DMS114 treated with DMSO at 0.1 percent for 48 hours (cell line): ENCODE results near the gene ORM2.
"Not testable (repeated sequence)": the region's sequence is repeated elsewhere in the genome, so short reads cannot be mapped to it uniquely, and the experiment has no call there.

Experiments
- DNase-seq: peaks from one replicate; lab custom pipeline; 2025; ENCODE audit not compliant: unreplicated experiment; lab: John Stamatoyannopoulos, UW

Gene ORM2

DNA sequence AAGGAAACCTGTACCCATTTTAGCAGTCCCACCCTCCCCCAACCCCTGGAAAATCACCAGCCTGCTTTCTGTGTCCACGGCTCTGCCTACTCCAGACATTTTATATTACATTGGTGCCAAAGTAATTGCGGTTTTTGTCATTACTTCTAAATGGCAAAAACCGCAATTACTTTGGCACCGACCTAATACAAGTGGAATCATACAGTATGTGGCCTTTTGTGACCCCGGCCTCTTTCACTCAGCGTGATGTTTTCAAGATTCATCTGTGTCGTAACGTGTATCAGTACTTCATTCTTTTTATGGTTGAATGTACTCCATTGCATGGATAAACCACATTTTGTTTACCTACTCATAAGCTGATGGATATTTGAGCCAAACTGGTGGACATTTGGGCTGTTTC, 16.5 kb upstream of the ORM2 start:
- DNase-seq = no peak

- DNase-seq = no peak
Measured at GRCh38 chr9:114314256-114314867, 15.3 kb upstream of the ORM2 start.

GRCh38 chr9:114314881-114315722, 14.6 kb upstream of the ORM2 start:
- no peak for DNase-seq

DNA sequence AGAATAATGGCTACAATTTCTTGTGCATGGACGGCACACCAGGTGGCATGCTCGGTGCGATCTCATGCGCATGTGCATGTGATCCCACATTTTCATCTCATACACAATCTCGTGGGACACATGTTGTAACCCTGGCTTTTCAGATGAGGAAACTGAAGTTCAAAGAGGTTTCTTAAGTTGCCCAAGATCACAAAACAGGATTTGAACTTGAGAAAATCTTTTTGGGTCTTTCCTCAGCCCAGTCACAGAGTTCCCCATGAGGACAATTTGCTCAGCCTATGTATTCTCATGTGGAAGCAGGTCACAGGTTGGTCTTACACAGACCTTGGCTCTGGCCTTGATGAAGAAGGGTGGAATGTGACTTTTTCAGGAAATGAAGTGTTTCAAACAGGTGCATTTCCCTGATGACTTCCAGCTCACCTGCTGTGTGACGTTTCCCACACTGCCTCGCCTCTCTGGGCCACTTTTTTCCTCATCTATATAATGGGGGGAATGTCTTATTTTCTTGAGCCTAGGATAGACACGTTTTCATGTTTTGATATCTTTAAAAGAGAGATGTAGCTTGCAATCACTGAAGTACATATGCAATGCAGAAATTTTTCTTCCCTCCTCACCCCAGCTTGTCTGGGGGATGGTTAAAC, 13.8 kb upstream of the ORM2 start:
- no peak for DNase-seq

GRCh38 chr9:114316605-114317230, 13.0 kb upstream of the ORM2 start:
- DNase-seq = no peak

DNA sequence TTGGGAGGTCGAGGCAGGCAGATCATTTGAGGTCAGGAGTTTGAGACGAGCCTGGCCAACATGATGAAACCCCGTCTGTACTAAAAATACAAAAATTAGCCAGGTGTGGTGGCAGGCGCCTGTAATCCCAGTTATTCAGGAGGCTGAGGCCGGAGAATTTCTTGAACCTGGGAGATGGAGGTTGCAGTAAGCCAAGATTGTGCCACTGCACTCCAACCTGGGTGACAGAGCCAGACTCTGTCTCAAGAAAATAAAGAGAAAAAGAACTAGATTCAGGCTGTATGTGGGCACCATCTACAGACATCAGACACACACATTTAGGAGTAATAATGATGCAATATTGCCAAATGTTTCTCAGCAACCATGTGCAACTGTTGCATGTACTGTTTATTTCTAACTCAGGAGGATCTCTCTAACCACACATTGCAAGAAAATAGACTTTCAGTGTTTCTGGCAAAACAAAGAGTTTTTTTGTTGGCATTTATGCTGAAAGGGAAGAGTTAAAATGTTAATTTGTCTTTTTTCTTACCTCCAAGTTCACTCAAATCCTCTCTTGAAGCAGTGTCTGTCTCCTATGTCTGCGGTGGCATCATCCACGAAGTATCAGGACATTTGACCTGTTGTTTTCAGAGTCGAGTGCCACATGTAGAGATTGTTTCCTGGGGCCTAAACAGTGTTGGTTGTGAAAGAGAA, 11.9 kb upstream of the ORM2 start:
- no peak for DNase-seq

- no peak for DNase-seq
Measured at GRCh38 chr9:114318416-114318815, 11.3 kb upstream of the ORM2 start.

DNA sequence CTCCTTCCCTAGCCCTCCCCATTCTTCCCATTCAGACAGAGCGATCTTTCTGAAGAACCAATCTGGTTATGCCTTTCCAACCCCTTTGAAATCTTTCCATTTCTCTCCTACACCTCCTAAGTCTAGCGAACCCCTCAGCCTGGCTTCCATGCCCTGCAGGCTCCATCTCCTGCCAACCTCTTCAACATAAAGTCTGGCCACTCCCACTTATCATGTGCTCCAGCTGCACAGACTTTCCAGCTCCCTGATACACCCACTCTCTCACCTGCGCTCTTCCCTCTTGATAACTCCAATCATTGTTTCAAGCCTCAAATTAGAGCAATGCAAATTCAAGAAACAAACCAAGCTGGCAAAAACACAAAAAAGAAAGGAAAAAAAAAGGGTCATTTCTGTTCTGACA, 10.5 kb upstream of the ORM2 start:
- no peak for DNase-seq

- DNase-seq = not testable (repeated sequence)
Measured at GRCh38 chr9:114320710-114321109, 9.0 kb upstream of the ORM2 start.

GRCh38 chr9:114321759-114322158, 7.9 kb upstream of the ORM2 start:
- no peak for DNase-seq

- DNase-seq = not testable (repeated sequence)
Measured at GRCh38 chr9:114322160-114322818, 7.4 kb upstream of the ORM2 start.

DNA sequence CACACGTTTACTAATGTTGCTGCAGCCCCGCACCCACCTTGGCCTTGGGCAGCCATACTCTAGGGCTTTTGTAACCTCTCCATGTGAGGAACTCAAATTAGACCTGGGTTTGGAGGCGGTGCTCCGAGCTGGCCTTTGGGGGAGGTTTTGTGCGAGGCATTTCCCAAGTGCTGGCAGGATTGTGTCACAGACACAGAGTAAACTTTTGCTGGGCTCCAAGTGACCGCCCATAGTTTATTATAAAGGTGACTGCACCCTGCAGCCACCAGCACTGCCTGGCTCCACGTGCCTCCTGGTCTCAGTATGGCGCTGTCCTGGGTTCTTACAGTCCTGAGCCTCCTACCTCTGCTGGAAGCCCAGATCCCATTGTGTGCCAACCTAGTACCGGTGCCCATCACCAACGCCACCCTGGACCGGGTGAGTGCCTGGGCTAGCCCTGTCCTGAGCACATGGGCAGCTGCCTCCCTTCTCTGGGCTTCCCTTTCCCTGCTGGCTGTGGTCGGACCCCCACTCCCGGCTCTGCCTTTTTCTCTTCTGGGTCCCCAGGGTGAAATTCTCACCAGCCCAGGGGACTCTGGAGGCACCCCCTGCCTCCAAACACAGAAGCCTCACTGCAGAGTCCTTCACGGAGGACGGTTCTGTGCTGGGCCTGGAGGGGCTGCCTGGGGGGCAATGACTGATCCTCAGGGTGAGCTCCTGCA, 6.7 kb upstream of the ORM2 start, which contains the start of gene ORM1:
Gene ORM1, plus strand, starts transcription at position 268 of the 701 bp plus-strand sequence. Its CDS starts 36 bp downstream, at position 304.
- not testable (repeated sequence) for DNase-seq

- DNase-seq = not testable (repeated sequence)
Measured at GRCh38 chr9:114323849-114324248, 5.8 kb upstream of the ORM2 start.

- DNase-seq = no peak
Measured at GRCh38 chr9:114324492-114324891, 5.2 kb upstream of the ORM2 start.

GRCh38 chr9:114324965-114325364, 4.7 kb upstream of the ORM2 start:
- DNase-seq = not testable (repeated sequence)

DNA sequence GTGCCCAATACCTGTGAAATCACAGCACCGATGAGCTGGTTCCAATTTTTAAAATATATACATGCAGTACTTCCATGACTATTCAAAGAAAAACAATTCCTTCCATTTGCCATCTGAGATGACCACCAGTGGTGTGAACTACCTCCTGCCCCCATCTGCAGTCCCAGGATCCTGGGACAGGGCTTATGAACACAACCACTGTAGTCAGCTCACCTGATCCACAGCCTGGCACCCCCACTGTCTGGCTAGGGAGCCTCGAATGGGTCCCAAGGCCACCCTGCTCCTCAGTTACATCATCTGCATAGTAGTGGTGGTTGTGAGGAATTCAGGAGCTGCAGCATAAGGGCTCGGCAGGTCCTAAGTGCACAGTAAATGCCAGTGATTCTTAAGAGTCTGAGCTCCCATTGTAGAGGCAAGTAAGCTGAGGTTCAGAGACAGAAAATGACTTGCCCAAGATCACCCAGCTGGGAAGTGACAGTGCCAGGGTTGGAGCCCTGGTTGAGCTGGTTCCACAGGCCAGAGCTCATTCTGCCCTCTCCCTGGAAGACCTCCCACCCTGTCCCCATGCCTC, 3.9 kb upstream of the ORM2 start:
- not testable (repeated sequence) for DNase-seq

GRCh38 chr9:114327749-114328148, 1.9 kb upstream of the ORM2 start:
- no peak for DNase-seq

DNA sequence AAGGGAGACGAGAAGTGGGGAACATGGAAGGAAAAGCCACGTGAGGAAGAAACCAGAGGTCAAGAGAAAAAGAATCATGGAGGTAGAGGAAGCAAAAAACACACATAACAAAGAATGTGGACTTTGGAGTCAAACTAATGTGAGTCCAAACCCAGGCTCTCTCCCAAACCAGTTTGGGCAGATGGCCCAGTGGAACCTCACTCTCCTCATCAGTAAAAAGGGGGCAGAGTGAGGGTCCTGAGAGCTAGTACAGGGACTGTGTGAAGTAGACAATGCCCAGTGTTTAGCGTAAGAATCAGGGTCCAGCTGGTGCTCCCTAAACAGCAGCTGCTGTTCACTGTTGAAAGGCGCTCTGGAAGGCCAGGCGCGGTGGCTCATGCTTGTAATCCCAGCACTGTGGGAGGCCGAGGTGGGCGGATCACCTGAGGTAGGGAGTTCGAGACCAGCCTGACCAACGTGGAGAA, 1.3 kb upstream of the ORM2 start:
- DNase-seq = not testable (repeated sequence)

GRCh38 chr9:114328937-114329624, 588 bp upstream of the ORM2 start:
- not testable (repeated sequence) for DNase-seq
